ENCODE data around the gene MKLN1.
"Not testable (repeated sequence)": the region's sequence is repeated elsewhere in the genome, so short reads cannot be mapped to it uniquely, and the experiment has no call there.

Gene MKLN1

DNA sequence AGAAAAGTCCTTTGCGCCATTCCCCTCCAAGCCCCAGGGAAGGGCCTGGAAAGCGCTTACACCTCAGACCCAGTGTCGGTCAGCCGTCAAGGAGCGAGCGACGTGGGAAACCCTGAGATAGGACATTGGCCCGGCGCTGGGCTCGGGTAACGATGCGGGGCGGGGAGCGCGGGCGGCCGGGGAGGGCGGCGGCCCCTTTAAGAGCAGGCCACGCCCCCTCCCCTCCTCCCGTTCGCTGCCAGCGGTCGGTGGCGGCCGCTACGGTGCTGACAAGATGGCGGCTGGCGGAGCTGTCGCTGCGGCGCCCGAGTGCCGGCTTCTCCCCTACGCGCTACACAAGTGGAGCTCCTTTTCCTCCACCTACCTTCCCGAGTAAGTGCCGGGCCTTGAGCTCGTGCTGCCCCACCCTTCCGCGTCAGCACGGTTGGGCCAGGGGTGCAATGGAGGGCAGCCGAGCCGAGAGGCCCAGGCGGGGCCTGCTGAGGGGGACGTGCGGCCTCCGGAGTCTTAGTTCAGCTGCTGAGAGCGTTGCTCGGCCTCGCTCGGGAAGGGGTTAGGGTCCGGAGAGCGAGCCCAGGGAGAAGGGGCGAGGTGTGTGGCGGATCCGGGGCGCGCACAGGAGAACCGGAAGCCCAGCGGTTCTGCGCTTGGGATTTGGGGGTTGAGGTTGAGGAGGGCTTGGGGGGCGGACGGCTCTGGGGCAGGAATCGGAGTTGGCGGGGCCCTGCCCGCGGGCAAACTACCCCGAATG is at the start of gene MKLN1:
Gene MKLN1 (plus strand): TSS at position 251 of the 751 bp plus-strand sequence. CDS start 24 bp downstream, at position 275.
- DNase-seq, result peak; percentile 92

DNA sequence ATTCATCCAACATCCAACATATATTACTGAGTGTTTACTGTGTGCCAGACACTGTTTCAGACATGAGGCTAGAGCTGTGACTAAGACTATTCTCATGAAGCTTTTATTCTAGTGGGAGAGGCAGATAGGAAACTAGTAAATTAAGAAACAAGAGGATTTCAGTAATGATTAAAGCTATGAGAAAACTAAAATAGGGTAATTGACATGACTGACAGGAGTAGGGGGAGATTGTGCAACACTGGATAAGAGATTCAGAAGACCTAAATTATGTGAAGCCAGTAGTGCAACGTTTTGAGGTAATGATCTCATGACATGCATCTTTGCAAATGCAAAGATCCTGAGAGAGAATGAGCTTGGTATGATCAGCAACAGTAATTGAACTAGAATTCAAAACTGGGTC is 48.6 kb upstream of the MKLN1 start:
- no peak for DNase-seq

DNA sequence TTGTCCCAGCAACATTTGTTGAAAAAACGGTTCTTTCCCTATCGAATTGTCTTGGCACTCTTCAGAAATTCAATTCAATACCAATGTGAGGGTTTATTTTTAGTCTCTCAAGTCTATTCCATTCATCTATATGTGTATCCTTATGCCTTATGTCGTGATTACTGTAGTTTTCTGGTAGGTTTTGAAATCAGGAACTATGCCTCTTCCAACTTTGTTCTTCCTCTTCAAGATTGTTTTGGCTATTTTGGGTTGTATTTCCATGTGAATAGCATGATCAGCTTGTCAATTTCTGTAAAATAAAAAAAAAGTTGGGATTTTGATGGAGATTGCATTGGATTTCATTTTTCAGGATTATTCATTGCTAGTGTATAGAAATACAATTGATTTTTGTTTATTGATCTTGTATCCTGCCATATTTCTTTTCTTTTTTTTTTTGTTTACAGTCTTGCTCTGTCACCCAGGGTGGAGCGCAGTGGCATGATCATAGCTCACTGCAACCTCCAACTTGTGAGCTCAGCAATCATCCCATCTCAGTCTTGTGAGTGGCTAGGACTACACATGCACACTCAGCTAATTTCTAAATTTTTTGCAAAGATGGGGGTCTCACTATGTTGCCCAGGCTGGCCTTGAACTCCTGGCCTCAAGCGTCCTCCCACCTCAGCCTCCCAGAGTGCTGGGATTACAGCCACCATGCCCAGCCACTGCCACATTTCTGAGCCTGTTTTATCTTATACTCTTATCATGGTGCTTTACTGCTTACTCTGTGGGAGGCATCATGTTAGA is 46.2 kb upstream of the MKLN1 start:
- DNase-seq, result no peak

DNA sequence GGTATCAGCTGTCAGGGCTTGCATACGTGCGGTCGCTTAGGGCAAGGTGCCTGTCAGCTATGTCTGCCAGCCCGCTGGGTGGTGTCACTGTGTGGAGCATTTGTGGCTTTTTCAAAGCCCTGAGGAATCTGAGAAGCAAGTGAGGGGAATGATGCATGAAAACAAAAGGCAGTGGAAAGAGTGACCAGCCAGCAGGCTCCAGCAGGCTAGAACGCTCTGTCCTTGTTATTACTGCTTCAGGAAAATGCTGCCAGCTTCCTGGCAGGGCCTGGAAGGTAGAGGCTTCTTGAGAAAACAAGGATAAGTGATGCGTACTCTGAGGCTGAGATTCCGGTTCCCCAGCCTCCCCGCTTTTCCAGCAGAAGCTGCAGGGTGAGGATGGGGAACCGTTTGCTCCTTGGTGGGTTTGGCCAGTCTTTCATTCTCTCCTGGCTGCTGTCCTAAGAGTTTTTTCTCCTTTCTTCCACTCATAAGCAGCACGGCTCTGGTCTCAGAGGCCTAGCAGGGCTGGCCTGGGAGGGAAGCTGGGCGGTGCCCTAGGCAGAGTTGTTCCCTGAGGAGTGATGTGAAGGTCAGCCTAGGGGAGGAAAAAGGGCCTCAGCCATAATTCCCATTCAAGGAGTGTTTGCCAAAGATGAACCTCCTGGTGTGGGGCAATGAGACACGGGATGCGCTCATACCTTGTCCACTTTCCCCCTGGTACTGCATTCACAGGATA is 42.8 kb upstream of the MKLN1 start:
- DNase-seq, result no peak

DNA sequence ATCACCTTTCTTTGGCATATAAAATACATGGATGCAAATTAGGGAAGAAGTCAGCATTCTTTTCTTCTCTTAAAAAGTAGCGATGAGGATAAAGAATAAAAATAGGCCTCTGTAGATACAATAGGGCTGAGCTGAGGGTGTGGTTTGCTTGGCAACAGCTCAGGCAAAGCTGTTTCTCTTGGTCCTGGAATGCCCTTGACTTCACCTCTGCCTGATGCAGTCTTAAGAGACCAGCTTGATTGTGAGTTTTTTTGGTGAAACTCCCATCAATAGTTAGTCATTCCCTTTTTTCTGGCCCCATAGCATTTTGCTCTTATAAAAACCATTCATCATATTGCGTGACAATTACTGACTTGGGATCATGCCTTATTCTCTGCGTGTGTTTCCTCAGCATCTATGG is 42.1 kb upstream of the MKLN1 start:
- DNase-seq, result no peak

DNA sequence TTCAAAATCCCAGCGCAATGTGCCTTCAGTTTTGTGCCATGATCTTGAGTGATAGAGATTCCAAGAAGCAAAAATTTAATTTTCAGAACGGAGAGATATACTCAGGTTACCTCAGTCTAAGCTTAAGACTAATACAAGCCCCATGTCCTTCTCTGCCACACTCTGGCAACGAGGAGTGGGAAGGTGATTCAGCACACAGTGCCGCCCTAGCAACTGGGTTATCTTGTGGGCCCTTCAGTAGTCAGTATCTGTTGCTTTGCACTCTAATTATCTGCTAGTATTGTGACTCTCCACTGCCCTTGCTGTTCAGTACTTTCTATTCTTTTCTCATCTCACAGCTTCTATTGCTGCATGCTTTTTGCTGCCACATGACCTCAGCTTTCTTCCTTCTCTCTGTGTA is 39.2 kb upstream of the MKLN1 start:
- DNase-seq, result no peak

DNA sequence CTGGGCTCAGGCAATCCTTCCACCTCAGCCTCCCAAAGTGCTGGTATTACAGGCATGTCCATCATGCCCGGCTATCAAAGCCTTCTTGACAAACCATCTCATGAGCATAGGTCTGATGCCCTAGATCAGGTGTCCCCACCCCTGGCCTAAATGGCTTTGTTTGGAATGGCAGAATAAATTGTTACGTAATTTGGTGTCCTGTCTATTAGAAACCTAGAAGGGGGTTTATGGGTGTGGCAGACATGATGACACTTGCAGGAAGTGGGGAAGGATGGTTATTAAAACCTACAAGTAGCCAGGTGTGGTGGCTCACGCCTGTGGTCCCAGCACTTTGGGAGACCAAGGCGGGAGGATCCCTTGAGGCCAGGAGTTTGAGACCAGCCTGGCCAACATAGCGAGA is 38.6 kb upstream of the MKLN1 start:
- DNase-seq, result no peak

DNA sequence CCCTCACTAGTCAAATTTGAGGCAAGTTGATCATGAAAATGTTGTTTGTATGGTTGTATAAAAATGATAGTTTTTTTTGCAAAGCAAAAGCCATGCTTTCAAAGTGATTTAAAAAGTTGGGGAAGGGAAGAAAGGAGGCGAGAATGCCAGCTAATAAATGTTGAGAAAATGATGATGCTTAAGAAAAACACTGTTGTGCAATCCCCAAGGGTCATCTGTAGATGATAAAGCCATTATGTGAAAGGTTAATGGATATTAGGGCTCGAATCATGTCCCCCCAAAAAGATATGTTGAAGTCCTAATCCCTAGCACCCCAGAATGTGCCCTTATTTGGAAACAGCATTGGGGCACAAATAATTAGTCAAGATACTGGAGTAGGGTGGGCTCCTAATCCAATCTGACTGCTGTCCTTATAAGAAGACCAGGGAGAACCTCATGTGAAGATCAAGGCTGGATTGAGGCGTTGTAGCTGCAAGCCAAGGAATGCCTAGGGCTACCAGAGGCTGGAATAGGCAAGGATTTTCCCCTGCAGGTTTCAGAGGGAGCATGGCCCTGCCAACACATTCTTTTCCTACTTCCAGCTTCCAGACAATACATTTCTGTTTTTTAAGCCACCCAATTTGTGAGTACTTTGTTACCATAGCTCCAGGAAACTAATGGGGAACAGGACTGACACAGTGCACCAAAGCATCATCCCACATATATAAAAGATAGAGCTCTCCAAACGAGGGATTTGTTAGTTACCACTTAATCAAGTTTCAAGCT is 35.4 kb upstream of the MKLN1 start:
- DNase-seq, result no peak

DNA sequence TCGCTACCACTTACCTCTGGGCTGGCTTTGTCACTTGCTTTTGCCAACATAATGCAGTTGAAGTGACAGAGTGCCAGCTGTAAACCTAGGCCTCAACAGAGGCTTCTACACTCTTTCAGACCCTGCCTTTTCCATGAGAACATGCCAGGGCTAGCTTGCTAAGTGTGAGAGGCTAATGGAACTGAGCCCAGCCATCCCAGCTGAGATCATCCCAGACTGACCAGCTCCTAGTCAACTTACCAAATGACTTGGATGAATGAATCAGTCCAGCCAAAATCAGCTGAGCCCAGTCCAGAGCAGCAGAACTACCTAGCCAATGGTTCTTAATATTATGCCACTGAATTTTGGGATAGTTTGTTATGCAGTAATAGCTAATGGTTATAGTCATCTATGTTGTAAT is 34.7 kb upstream of the MKLN1 start:
- DNase-seq, result no peak

DNA sequence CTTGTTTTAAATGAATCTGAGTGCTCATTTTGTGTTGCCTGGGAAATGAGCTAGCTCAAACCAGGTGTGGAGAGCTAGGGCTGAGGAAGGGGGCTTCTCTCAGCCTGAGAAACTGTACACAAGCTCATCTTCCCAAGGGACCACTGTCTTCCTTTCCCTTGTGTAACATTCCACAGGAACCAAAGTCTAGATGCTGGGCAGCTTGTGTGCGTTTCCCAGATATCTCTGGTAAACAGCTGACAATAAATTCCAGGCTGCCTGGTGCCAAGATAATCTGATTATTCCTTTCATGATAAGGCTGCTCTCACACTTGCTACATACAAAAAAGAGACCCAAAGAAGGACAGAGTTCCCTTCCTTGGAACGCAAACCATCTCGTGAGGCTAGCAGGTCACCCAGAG is 33.1 kb upstream of the MKLN1 start:
- no peak for DNase-seq

DNA sequence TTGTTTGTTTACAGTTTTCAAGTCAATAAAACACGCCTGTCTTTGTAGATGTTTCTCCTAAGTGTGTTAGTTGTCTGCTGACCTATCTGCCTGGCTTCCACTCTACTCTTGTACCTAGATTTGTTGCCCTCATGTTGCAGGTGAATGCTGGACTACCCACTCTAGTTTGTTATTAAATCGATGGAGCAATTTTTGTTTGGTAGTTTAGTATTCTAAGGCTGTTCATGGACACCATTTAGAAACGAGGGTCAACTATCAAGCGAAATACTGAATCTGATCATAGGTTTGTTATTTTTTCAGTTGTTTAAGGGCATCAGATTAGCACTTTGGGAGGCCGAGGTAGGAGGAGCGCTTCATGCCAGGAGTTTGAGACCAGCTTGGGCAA is 29.1 kb upstream of the MKLN1 start:
- DNase-seq, result no peak

DNA sequence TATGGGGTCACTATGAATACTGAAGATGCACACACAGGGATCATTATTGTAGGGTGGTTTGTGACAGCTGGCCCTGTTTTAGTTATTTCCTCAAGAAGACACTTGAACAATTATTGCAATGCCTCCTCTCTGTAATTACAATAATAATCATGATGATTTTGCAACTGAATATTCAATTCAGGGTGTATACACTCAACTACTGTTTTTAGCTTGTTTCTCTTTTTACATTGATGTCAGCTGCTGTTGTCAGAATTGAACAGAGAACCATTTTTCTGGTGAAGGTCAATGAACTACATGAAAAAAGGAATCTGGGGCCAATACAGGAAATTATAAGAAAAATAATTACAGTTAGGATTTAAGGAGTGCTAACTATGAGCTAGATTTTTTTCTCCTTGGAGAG is 28.6 kb upstream of the MKLN1 start:
- no peak for DNase-seq

DNA sequence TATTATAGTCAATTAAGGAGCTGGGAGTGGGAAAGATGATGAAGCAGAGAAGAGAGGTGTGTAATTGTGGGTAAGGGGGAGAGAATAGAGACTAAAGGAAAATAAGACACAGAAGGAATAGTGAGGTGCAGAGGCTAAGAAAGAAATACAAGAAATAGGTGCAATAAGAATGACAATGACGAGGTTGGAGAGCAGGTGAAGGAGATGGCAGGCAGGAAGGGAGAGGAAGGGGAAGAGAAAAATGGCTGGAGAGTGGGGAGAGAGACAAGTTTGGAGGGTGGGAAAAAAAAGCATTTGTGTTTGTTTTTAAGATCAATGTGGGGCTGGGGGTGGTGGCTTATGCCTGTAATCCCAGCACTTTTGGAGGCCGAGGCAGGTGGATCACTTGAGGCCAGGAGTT is 27.6 kb upstream of the MKLN1 start:
- DNase-seq, result no peak

DNA sequence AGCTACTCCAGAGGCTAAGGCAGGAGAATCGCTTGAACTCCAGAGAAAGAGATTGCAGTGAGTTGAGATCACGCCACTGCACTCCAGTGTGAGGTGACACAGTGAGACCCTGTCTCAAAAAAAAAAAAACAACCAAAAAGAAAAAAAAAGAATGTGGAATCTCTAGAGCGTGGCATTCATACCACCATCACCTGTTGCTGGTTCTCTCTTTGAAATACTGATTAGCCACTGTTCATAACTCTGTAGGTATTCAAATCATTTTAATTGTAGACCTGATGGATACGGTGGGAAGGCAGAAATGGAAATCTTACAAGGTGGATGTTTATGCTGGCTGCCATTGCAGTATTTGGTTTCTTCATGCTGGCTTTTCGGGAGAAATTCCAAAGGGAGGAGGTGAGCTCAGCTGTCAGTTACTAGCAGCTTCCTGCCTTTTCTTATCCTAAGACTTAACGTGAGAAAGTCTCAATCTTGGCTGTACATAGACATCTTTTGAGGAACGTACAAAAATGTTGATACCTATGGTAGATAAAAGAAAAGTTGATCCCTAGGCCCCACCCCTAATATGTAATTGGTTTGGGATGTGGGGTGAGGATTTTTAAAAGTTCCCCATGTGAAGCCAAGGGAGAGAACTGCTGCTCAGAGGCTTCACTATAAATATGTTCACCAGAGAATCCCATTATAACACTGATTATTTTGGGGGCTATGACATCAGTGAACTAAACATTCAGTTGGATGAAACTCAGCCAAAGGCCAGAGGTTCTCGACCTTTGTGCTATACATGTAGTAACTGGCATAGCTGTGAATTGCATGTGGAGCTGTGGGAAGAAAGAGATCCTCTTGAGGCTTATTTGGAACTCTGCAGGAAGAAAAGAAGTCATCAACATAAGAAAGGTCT is 26.9 kb upstream of the MKLN1 start:
- no peak for DNase-seq

DNA sequence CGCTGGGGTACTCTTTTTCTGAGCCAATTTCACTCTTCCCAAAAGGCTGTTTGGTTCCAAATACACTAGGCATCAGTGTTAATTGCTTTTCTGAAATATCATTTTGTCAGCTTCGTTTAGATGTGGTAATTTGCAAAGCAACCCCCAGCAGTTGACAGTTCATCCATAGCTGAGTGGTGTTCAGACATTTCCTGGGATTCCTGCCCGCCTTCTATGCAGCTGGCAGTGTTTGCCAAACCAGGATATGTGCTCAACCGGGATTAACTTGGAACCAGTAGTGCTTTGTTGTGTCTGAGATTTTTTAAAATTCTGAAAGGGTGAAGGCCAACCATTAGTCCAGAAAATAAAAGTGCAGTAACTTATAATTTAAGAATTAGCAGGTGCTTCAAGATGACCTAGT is 25.2 kb upstream of the MKLN1 start:
- DNase-seq, result no peak

DNA sequence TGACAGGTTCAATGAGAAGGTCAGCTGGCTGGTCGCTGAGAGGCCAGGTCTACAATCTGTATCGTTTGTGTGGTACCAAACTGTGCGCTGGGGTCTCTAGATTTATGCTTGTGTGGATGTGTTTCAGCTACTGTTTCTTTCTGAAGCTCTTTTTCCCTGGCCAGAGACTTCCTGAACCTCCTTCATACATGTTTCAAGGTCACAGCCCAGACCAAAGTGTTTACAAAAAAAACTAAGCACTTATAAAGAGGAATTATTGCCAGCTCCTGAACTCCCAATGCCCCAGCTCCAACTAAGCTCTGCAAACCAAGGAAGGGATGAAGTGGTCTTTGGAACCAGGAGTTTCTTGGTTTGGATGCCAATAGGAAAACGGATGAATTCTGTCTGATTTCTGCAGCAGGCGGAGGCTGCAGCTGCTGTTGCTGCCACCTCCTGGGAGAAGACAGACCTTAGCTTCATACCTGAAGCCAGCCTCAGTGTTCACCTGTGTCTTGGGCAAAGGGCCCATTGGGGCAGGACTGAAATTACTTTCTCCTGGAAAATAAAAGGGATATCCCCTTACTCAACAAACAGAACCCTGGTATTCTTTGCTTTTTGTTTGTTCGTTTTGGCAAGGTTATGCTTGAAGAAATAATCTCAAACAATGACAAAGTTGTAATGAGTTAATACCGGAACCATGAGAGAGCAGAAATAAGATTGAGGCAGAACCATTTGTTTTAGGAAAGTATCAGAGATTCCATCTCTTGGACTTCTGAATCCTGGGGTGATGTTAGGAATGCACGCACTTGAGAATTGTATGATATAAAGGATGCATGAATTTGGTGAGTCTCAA is 24.6 kb upstream of the MKLN1 start:
- DNase-seq, result no peak

DNA sequence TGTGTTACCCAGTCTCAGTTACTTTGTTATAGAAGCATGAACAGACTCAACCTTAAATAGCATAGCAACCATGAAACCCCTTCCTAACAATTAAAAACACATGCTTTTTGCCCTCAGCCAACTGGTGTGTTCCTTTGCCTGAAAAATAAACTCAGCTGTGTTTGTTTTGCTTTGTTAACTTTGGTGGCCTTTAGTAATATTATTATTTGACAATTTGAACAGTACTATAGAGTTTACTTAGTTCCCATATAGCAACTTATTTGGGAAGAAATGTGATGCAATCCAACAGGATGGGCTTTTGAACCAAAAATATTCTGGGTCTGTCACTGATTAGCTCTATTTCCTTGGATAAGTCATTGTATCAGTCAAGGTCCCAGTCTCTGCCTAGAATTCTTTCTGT is 22.5 kb upstream of the MKLN1 start:
- no peak for DNase-seq

DNA sequence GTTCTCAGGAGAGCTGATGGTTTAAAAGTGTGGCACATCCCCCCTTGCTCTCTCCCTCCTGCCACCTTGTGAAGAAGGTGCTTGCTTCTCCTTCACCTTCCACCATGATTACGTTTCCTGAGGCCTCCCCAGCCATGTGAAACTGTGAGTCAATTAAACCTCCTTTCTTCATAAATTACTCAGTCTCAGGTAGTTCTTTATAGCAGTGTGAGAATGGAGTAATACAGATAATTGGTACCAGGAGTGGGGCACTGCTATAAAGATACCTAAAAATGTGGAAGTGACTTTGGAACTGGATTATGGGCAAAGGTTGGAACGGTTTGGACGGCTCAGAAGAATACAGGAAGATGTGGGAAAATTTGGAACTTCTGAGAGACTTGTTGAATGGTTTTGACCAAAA is 21.6 kb upstream of the MKLN1 start:
- not testable (repeated sequence) for DNase-seq

DNA sequence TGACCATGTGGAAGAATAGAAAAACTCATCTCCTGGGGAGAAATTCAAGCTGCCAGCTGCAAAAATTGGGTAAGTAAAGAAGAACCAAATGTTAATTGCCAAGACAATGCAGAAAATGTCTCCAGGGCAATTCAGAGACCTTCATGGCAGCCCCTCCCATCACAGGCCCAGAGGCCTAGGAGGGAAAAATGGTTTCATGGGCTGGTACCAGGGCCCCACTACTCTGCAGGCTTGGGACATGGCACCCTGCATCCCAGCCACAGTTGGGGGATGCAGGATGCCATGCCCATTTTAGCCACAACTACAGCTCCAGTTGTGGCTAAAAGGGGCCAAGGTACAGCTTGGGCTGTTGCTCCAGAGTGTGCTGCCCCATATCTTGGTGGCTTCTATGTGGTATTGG is 20.9 kb upstream of the MKLN1 start:
- no peak for DNase-seq

DNA sequence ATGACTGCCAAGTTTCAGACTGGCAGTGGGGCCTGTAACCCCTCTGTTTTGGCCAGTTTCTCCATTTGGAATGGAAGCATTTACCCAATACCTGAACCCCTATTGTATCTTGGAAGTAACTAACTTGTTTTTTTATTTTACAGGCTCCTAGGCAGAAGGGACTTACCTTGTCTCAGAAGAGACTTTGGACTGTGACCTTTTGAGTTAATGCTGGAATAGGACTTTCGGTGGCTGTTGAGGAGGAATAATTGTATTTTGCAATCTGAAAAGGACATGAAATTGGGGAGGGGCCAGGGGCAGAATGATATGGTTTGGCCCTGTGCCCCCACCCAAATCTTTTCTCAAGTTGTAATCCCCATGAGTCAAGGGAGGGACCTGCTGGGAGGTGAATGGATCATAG is 20.0 kb upstream of the MKLN1 start:
- no peak for DNase-seq

DNA sequence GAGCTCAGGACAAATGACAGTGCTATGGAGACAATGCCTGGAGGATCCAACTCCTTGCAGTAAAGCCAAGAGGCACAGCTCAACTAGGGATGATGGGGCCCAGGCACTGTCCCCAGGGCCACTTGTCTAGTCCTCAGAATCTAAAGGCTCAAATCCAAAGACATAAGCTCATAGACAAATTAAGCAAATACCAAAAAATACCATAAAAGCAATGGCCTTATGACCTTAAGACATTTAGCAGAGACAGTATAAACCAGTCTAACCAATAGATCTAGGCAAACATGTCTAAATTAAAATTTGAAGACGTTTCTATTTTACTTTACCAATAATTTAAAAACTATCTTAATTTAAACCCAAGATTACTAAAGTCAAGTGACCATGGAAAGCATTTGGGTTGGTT is 14.8 kb upstream of the MKLN1 start:
- no peak for DNase-seq

All from NCI-H1105 (cell line).